GM23338 (cell line): ENCODE results near the gene SFRP5. TPM values are rescaled to one million over a fixed set of nuclear protein-coding genes. Genes with fewer than 3 reads are reported as not detected.

Experiments
- ATAC-seq: fragments of 200-7000 bp; cut with Tn5 transposase; 3 replicates; pipeline ENCODE4 v1.9.1; 2020
- DNase-seq: peaks from one replicate; pipeline ENCODE4 v3.0.0-alpha.2; 2015; ENCODE audit warnings: low spot score
- H2AFZ ChIP-seq: fragments of 200-600 bp; sonication (generic); 2 replicates; pipeline ENCODE4 v1.8.0; 2016; ENCODE audit warnings: antibody characterized with exemption, mild to moderate bottlenecking, moderate library complexity
- H3F3A ChIP-seq: fragments of 200-600 bp; sonication (generic); replicated peaks from 2 replicates; pipeline ENCODE4 v1.8.0; 2017; ENCODE audit warnings: antibody characterized with exemption, mixed run types, low read depth
- H3K27ac ChIP-seq: fragments of 200-600 bp; sonication (generic); 2 replicates; pipeline ENCODE4 v1.6.1; 2016; ENCODE audit warnings: low read depth
- H3K27me3 ChIP-seq: fragments of 200-600 bp; sonication (generic); 2 replicates; pipeline ENCODE4 v1.8.0; 2016; ENCODE audit warnings: mild to moderate bottlenecking, mixed run types, moderate library complexity; ENCODE audit not compliant: insufficient read depth
- H3K36me3 ChIP-seq: fragments of 200-600 bp; sonication (generic); 2 replicates; pipeline ENCODE4 v1.8.0; 2016; ENCODE audit warnings: mild to moderate bottlenecking; ENCODE audit not compliant: insufficient read depth
- H3K4me1 ChIP-seq: fragments of 200-600 bp; sonication (generic); 2 replicates; pipeline ENCODE4 v1.8.0; 2016; ENCODE audit warnings: mild to moderate bottlenecking, moderate library complexity; ENCODE audit not compliant: insufficient read depth
- H3K4me2 ChIP-seq: fragments of 200-600 bp; sonication (generic); 2 replicates; pipeline ENCODE4 v1.7.1; 2017; ENCODE audit warnings: mixed run types
- H3K4me3 ChIP-seq: fragments of 200-600 bp; sonication (generic); 2 replicates; pipeline ENCODE4 v1.6.1; 2016; ENCODE audit warnings: mixed run types
- H3K79me2 ChIP-seq: fragments of 200-600 bp; sonication (generic); replicated peaks from 2 replicates; pipeline ENCODE4 v1.8.0; 2017; ENCODE audit warnings: mild to moderate bottlenecking; ENCODE audit not compliant: insufficient read depth
- H3K9me2 ChIP-seq: fragments of 200-600 bp; sonication (generic); 2 replicates; pipeline ENCODE4 v1.8.0; 2017; ENCODE audit not compliant: insufficient read depth
- H4K20me1 ChIP-seq: fragments of 200-600 bp; sonication (generic); replicated peaks from 2 replicates; pipeline ENCODE4 v1.8.0; 2017; ENCODE audit warnings: mild to moderate bottlenecking; ENCODE audit not compliant: insufficient read depth
- H3K27ac Mint-ChIP-seq: 2 replicates; pipeline ENCODE4 v1.8.0; 2020; ENCODE audit warnings: inconsistent platforms, mild to moderate bottlenecking, moderate library complexity, mixed read lengths
- H3K27me3 Mint-ChIP-seq: 3 replicates; pipeline ENCODE4 v1.8.0; 2022; ENCODE audit warnings: low read depth, mild to moderate bottlenecking, moderate library complexity, mixed read lengths, inconsistent platforms; ENCODE audit not compliant: insufficient read depth, poor library complexity
- H3K36me3 Mint-ChIP-seq: 3 replicates; pipeline ENCODE4 v1.8.0; 2021; ENCODE audit warnings: low read depth, mild to moderate bottlenecking, inconsistent platforms, moderate library complexity, mixed read lengths
- H3K4me1 Mint-ChIP-seq: 3 replicates; pipeline ENCODE4 v1.8.0; 2020; ENCODE audit warnings: mild to moderate bottlenecking, inconsistent platforms, mixed read lengths
- H3K4me3 Mint-ChIP-seq: 3 replicates; pipeline ENCODE4 v1.8.0; 2021; ENCODE audit warnings: moderate library complexity, mild to moderate bottlenecking, inconsistent platforms, mixed read lengths
- H3K9me3 Mint-ChIP-seq: 3 replicates; pipeline ENCODE4 v1.8.0; 2020; ENCODE audit warnings: moderate library complexity, mild to moderate bottlenecking, inconsistent platforms, mixed read lengths
- CREB1 ChIP-seq: fragments of 250-450 bp; sonication (Bioruptor Pico); IDR thresholded peaks from 2 replicates; pipeline ENCODE4 v1.5.0; 2020; ENCODE audit warnings: low read depth, mild to moderate bottlenecking, moderate library complexity
- EZH2 ChIP-seq: fragments of 200-600 bp; sonication (generic); IDR thresholded peaks from one replicate; pipeline ENCODE4 v1.8.0; 2017; ENCODE audit warnings: antibody characterized with exemption, mild to moderate bottlenecking, low read depth; ENCODE audit not compliant: unreplicated experiment
- JUNB ChIP-seq: IDR thresholded peaks from one replicate; pipeline ENCODE4 v1.6.1; 2016; ENCODE audit warnings: antibody characterized with exemption; ENCODE audit not compliant: unreplicated experiment
- NANOG ChIP-seq: IDR thresholded peaks from 2 replicates; pipeline ENCODE4 v1.6.1; 2016; ENCODE audit warnings: antibody characterized with exemption, borderline replicate concordance
- ZNF114 ChIP-seq: fragments of 250-450 bp; sonication (Bioruptor Pico); IDR thresholded peaks from 2 replicates; pipeline ENCODE4 v1.5.0; 2020; ENCODE audit warnings: mild to moderate bottlenecking, moderate library complexity
- ZNF331 ChIP-seq: fragments of 250-450 bp; sonication (Bioruptor Pico); IDR thresholded peaks from 2 replicates; pipeline ENCODE4 v1.5.0; 2020; ENCODE audit warnings: low read depth, mild to moderate bottlenecking, moderate library complexity
- polyA plus RNA-seq: library from polyadenylated mRNA; unstranded; fragments of >200 nt; fragmentation: Nextera tagmentation; extraction: Ambion mirVana; gene quantifications from 2 replicates; pipeline ENCODE4 v1.2.1, GENCODE V29; 2016
- total RNA-seq: library from RNA; depleted of rRNA; stranded (reverse); fragments of >200 nt; shearing (Covaris generic); gene quantifications from 2 replicates; pipeline ENCODE4 v1.2.3, GENCODE V29; 2014
- TF ChIP-seq, protein P1 (sequence below): fragments of 250-450 bp; sonication (Bioruptor Pico); IDR thresholded peaks from 2 replicates; pipeline ENCODE4 v1.5.0; 2020; ENCODE audit warnings: mild to moderate bottlenecking, moderate library complexity
- TF ChIP-seq, protein P2 (sequence below), 2 experiments: fragments of 200-600 bp in 1 of 2; sonication (generic) in 1 of 2; conservative IDR thresholded peaks; 2 replicates each; pipeline versions ENCODE4 v1.5.1 to v1.6.1; 2016 to 2017; ENCODE audit warnings: antibody characterized with exemption in 2 of 2, low read depth in 2 of 2, mild to moderate bottlenecking in 2 of 2, moderate library complexity in 1 of 2
- TF ChIP-seq, protein P3 (sequence below): IDR thresholded peaks from one replicate; pipeline ENCODE4 v1.6.1; 2018; ENCODE audit warnings: antibody characterized with exemption; ENCODE audit not compliant: unreplicated experiment

SFRP5 gene
- total and polyA plus RNA-seq, 2 experiments from 2014 or later: 2.4 to 3.5 TPM

DNA sequence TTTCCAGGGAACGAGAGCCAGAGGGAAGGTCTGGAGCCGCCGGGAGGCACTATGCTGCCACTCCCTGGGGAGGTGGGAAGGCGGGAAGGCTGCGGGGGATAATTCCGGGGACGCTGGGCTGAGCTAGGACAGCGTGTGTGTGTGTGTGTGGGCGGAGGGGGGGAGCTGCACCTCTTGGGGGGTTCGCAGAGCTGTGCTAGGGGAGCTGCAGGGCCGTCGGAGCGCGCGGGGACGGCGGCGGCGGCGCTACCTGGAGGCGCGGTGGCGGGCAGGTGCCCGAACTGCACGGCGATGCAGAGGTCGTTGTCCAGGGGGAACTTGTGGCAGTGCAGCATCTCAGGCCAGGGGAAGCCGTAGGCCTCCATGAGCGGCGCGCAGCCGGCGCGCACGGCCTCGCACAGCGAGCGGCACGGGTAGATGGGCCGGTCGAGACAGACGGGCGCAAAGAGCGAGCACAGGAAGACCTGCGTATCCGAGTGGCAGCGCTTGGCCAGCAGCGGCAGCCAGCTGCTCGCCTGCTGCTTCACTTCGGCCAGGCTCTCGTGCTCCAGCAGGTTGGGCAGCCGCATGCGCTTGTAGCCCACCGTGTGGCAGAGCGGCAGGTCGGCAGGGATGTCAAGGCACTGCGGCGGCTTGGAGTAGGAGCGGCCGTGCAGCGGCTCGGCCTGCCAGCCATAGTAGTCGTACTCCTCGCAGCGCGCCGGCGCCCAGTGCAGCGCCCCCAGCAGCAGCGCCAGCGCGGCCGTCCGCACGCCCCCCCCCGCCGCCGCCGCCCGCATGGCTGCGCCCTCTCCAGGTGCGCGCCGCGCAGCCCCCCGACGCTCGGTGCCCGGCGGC, 526 bp downstream of the SFRP5 start (continued):
- TF ChIP-seq, protein P1, sequence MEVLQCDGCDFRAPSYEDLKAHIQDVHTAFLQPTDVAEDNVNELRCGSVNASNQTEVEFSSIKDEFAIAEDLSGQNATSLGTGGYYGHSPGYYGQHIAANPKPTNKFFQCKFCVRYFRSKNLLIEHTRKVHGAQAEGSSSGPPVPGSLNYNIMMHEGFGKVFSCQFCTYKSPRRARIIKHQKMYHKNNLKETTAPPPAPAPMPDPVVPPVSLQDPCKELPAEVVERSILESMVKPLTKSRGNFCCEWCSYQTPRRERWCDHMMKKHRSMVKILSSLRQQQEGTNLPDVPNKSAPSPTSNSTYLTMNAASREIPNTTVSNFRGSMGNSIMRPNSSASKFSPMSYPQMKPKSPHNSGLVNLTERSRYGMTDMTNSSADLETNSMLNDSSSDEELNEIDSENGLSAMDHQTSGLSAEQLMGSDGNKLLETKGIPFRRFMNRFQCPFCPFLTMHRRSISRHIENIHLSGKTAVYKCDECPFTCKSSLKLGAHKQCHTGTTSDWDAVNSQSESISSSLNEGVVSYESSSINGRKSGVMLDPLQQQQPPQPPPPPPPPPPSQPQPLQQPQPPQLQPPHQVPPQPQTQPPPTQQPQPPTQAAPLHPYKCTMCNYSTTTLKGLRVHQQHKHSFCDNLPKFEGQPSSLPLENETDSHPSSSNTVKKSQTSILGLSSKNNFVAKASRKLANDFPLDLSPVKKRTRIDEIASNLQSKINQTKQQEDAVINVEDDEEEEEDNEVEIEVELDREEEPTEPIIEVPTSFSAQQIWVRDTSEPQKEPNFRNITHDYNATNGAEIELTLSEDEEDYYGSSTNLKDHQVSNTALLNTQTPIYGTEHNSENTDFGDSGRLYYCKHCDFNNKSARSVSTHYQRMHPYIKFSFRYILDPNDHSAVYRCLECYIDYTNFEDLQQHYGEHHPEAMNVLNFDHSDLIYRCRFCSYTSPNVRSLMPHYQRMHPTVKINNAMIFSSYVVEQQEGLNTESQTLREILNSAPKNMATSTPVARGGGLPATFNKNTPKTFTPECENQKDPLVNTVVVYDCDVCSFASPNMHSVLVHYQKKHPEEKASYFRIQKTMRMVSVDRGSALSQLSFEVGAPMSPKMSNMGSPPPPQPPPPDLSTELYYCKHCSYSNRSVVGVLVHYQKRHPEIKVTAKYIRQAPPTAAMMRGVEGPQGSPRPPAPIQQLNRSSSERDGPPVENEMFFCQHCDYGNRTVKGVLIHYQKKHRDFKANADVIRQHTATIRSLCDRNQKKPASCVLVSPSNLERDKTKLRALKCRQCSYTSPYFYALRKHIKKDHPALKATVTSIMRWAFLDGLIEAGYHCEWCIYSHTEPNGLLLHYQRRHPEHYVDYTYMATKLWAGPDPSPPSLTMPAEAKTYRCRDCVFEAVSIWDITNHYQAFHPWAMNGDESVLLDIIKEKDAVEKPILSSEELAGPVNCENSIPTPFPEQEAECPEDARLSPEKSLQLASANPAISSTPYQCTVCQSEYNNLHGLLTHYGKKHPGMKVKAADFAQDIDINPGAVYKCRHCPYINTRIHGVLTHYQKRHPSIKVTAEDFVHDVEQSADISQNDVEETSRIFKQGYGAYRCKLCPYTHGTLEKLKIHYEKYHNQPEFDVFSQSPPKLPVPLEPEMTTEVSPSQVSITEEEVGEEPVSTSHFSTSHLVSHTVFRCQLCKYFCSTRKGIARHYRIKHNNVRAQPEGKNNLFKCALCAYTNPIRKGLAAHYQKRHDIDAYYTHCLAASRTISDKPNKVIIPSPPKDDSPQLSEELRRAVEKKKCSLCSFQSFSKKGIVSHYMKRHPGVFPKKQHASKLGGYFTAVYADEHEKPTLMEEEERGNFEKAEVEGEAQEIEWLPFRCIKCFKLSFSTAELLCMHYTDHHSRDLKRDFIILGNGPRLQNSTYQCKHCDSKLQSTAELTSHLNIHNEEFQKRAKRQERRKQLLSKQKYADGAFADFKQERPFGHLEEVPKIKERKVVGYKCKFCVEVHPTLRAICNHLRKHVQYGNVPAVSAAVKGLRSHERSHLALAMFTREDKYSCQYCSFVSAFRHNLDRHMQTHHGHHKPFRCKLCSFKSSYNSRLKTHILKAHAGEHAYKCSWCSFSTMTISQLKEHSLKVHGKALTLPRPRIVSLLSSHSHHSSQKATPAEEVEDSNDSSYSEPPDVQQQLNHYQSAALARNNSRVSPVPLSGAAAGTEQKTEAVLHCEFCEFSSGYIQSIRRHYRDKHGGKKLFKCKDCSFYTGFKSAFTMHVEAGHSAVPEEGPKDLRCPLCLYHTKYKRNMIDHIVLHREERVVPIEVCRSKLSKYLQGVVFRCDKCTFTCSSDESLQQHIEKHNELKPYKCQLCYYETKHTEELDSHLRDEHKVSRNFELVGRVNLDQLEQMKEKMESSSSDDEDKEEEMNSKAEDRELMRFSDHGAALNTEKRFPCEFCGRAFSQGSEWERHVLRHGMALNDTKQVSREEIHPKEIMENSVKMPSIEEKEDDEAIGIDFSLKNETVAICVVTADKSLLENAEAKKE (CRISPR knock-in tag): no peak
- TF ChIP-seq, protein P2, sequence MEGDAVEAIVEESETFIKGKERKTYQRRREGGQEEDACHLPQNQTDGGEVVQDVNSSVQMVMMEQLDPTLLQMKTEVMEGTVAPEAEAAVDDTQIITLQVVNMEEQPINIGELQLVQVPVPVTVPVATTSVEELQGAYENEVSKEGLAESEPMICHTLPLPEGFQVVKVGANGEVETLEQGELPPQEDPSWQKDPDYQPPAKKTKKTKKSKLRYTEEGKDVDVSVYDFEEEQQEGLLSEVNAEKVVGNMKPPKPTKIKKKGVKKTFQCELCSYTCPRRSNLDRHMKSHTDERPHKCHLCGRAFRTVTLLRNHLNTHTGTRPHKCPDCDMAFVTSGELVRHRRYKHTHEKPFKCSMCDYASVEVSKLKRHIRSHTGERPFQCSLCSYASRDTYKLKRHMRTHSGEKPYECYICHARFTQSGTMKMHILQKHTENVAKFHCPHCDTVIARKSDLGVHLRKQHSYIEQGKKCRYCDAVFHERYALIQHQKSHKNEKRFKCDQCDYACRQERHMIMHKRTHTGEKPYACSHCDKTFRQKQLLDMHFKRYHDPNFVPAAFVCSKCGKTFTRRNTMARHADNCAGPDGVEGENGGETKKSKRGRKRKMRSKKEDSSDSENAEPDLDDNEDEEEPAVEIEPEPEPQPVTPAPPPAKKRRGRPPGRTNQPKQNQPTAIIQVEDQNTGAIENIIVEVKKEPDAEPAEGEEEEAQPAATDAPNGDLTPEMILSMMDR (conservative IDR thresholded peaks at IDR 0.05; ENCODE audit: low read depth in 2 of 2): peak in 1 of 2 experiments; percentile 24; a peak in 1 of 4 replicates

DNA sequence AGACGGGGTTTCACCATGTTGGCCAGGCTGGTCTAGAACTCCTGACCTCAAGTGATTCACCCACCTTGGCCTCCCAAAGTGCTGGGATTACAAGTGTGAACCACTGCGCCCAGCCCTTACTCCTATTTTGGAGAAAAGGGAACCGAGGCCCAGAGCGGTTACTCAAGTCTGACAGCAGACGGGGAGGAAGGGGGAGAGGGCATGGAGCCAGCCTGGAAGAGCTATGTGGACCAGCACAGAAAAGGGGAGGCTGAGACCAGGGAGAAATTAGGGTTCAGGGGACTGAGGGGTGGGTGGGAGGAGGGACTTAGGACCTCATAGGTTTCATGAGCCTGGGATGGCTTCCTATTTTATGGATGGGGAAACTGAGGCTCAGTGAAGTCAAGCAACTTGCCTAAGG, 1.5 kb downstream of the SFRP5 start:
- H3K36me3 Mint-ChIP-seq: no peaks in the 10 kb centered on the region; the same call in 2 of the 3 replicates
- H3K4me3 ChIP-seq: peak overlapping the region; percentile 70; the same call in 1 of the 2 replicates
- ATAC-seq: no peak
- TF ChIP-seq, protein P2 (conservative IDR thresholded peaks at IDR 0.05; ENCODE audit: low read depth in 2 of 2): no peak
- TF ChIP-seq EZH2: no peak
- TF ChIP-seq, protein P3, sequence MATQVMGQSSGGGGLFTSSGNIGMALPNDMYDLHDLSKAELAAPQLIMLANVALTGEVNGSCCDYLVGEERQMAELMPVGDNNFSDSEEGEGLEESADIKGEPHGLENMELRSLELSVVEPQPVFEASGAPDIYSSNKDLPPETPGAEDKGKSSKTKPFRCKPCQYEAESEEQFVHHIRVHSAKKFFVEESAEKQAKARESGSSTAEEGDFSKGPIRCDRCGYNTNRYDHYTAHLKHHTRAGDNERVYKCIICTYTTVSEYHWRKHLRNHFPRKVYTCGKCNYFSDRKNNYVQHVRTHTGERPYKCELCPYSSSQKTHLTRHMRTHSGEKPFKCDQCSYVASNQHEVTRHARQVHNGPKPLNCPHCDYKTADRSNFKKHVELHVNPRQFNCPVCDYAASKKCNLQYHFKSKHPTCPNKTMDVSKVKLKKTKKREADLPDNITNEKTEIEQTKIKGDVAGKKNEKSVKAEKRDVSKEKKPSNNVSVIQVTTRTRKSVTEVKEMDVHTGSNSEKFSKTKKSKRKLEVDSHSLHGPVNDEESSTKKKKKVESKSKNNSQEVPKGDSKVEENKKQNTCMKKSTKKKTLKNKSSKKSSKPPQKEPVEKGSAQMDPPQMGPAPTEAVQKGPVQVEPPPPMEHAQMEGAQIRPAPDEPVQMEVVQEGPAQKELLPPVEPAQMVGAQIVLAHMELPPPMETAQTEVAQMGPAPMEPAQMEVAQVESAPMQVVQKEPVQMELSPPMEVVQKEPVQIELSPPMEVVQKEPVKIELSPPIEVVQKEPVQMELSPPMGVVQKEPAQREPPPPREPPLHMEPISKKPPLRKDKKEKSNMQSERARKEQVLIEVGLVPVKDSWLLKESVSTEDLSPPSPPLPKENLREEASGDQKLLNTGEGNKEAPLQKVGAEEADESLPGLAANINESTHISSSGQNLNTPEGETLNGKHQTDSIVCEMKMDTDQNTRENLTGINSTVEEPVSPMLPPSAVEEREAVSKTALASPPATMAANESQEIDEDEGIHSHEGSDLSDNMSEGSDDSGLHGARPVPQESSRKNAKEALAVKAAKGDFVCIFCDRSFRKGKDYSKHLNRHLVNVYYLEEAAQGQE: no peak
- TF ChIP-seq JUNB: no peak
- TF ChIP-seq ZNF331 (CRISPR knock-in tag): no peak
- TF ChIP-seq NANOG: no peak
- TF ChIP-seq ZNF114 (CRISPR knock-in tag): no peak
- no peak for TF ChIP-seq CREB1 (CRISPR knock-in tag)

More for the DNA sequence above, 1.5 kb downstream of the SFRP5 start:
- no peak overlapping the region for H2AFZ ChIP-seq
- Mint-ChIP-seq H3K9me3 (peaks cover 3% of the 10 kb centered on the region; the same call in 2 of the 3 replicates), H3K4me3 (peak overlapping the region; percentile 82), H3K27ac (no peak overlapping the region), H3K27me3 (peaks cover 50% of the 10 kb centered on the region), H3K4me1 (peaks cover 16% of the 10 kb centered on the region)
- H3K36me3 ChIP-seq: no peaks in the 10 kb centered on the region
- H4K20me1 ChIP-seq: no peaks in the 10 kb centered on the region; the same call in 1 of the 2 replicates
- H3K79me2 ChIP-seq: no peaks in the 10 kb centered on the region
- peaks cover 10% of the 10 kb centered on the region; the same call in 1 of the 2 replicates for H3K4me1 ChIP-seq
- peaks cover 49% of the 10 kb centered on the region for H3K27me3 ChIP-seq
- H3K9me2 ChIP-seq: no peaks in the 10 kb centered on the region
- H3K4me2 ChIP-seq: peak overlapping the region; percentile 91
- no peaks in the 10 kb centered on the region for H3F3A ChIP-seq
- DNase-seq: no peak
- H3K27ac ChIP-seq: no peak overlapping the region
